A549 (cell line): ENCODE results near the gene IGSF9. TPM values are rescaled to one million over a fixed set of nuclear protein-coding genes. Genes with fewer than 3 reads are reported as not detected.

Experiments used
- ATAC-seq, 2 experiments: fragments of 200-7000 bp in 1 of 2; fragments of >200 bp in 1 of 2; cut with Nextera tagmentation in 1 of 2; cut with Tn5 transposase in 1 of 2; 3 replicates each; pipeline versions ENCODE4 v1.8.0 to v1.9.1; 2018 to 2020; ENCODE audit warnings: mild to moderate bottlenecking in 1 of 2, moderate library complexity in 1 of 2
- CTCF ChIA-PET: fragments of 300-600 bp; sonication (Branson Sonifier 250); formaldehyde crosslinking; extraction: SDS; loops from one replicate; lab custom pipeline; 2021; ENCODE audit warnings: antibody characterized with exemption, inconsistent platforms; lab: Yijun Ruan, JAX
- POLR2A ChIA-PET: fragments of 350-600 bp; formaldehyde crosslinking; extraction: SDS; loops from one replicate; lab custom pipeline; 2021; ENCODE audit warnings: antibody characterized with exemption, inconsistent platforms; lab: Yijun Ruan, JAX
- DNase-seq, 2 experiments: peaks; one replicate each; pipeline versions ENCODE4 v3.0.0 to v3.0.0-alpha.2; 2011 to 2016; ENCODE audit warnings: low read depth in 1 of 2, low spot score in 1 of 2
- FAIRE-seq: peaks from 2 replicates; lab custom pipeline; 2011; peaks lifted over from hg19 to GRCh38; lab: Jason Lieb, UNC
- H3K27ac ChIP-seq, 2 experiments: fragments of >200 bp; sonication (Bioruptor Twin); formaldehyde crosslinking; 3 replicates each; pipeline ENCODE4 v1.5.1; 2016 to 2017
- H3K4me1 ChIP-seq: fragments of >200 bp; sonication (Bioruptor Twin); formaldehyde crosslinking; 3 replicates; pipeline ENCODE4 v1.6.1; 2016
- H3K4me2 ChIP-seq: fragments of >200 bp; sonication (Bioruptor Twin); formaldehyde crosslinking; 3 replicates; pipeline ENCODE4 v1.6.1; 2016
- H3K4me3 ChIP-seq: fragments of >200 bp; sonication (Bioruptor Twin); formaldehyde crosslinking; 3 replicates; pipeline ENCODE4 v1.5.1; 2016
- H3K9me3 ChIP-seq: fragments of >200 bp; sonication (Bioruptor Twin); formaldehyde crosslinking; 3 replicates; pipeline ENCODE4 v1.6.1; 2016
- BCL3 ChIP-seq: fragments of >200 bp; sonication (Bioruptor Twin); formaldehyde crosslinking; IDR thresholded peaks from 3 replicates; pipeline ENCODE4 v1.6.1; 2016
- E2F6 ChIP-seq: IDR thresholded peaks from 2 replicates; pipeline ENCODE4 v1.6.1; 2012; ENCODE audit warnings: low read depth, borderline replicate concordance
- EHF ChIP-seq: fragments of 250-450 bp; sonication (Bioruptor Pico); IDR thresholded peaks from 2 replicates; pipeline ENCODE4 v1.5.0; 2020; ENCODE audit warnings: mild to moderate bottlenecking
- EHMT2 ChIP-seq: fragments of 200-600 bp; sonication (generic); IDR thresholded peaks from 2 replicates; pipeline ENCODE4 v1.6.1; 2016; ENCODE audit warnings: antibody characterized with exemption, low read depth, mild to moderate bottlenecking, moderate library complexity
- HEYL ChIP-seq: fragments of 250-450 bp; sonication (Bioruptor Pico); IDR thresholded peaks from 2 replicates; pipeline ENCODE4 v1.8.0; 2021; ENCODE audit warnings: mild to moderate bottlenecking, moderate library complexity
- HOXB13 ChIP-seq: fragments of 250-450 bp; sonication (Bioruptor Pico); IDR thresholded peaks from 2 replicates; pipeline ENCODE4 v1.5.0; 2020; ENCODE audit warnings: low read depth, mild to moderate bottlenecking, moderate library complexity
- JUN ChIP-seq, 2 experiments: fragments of >200 bp; sonication (Bioruptor Twin); formaldehyde crosslinking; IDR thresholded peaks; 2 replicates in 1 of 2; 3 replicates in 1 of 2; pipeline ENCODE4 v1.6.1; 2016 to 2017
- MAFK ChIP-seq: fragments of 450-650 bp; IDR thresholded peaks from 2 replicates; pipeline ENCODE4 v1.6.1; 2014; ENCODE audit not compliant: partially characterized antibody
- MAZ ChIP-seq: fragments of 150-350 bp; IDR thresholded peaks from 2 replicates; pipeline ENCODE4 v1.6.1; 2014; ENCODE audit warnings: antibody characterized with exemption, low read depth, low read length, borderline replicate concordance
- NPAS2 ChIP-seq: fragments of 250-450 bp; sonication (Bioruptor Pico); IDR thresholded peaks from 2 replicates; pipeline ENCODE4 v1.8.0; 2022; ENCODE audit warnings: mild to moderate bottlenecking, moderate library complexity, borderline replicate concordance
- PBX3 ChIP-seq: IDR thresholded peaks from 2 replicates; pipeline ENCODE4 v1.6.1; 2012
- PHF8 ChIP-seq: fragments of 200-600 bp; sonication (generic); IDR thresholded peaks from 2 replicates; pipeline ENCODE4 v1.6.1; 2016; ENCODE audit warnings: low read depth, mild to moderate bottlenecking, antibody characterized with exemption, moderate library complexity, borderline replicate concordance
- RAD21 ChIP-seq, 2 experiments: fragments of >200 bp in 1 of 2; sonication (Bioruptor Twin) in 1 of 2; formaldehyde crosslinking in 1 of 2; IDR thresholded peaks in 1 of 2; conservative IDR thresholded peaks in 1 of 2; 2 replicates in 1 of 2; 3 replicates in 1 of 2; pipeline ENCODE4 v1.6.1; 2012 to 2018; ENCODE audit warnings: inconsistent platforms in 1 of 2
- RFX5 ChIP-seq: fragments of 450-650 bp; IDR thresholded peaks from 2 replicates; pipeline ENCODE4 v1.7.1; 2014; ENCODE audit warnings: antibody characterized with exemption, mild to moderate bottlenecking, moderate library complexity
- SREBF2 ChIP-seq: fragments of 450-650 bp; IDR thresholded peaks from 2 replicates; pipeline ENCODE4 v1.6.1; 2014; ENCODE audit warnings: mild to moderate bottlenecking, moderate library complexity
- WGBS: methylation state at CpG from one replicate; pipeline ENCODE4 v1.1.6; 2017; ENCODE audit errors: missing lambda C conversion rate; 5-methylcytosine and 5-hydroxymethylcytosine counted together
- polyA plus RNA-seq, 4 experiments: library from polyadenylated mRNA; depleted of rRNA in 3 of 4; stranded (reverse); fragments of >200 nt; fragmentation: RNase III in 1 of 4; extraction: RNeasy Plus Mini Kit Qiagen cat#74134 plus additional on column Dnase treatment in 1 of 4; gene quantifications; 2 replicates in 3 of 4; 3 replicates in 1 of 4; pipeline ENCODE4 v1.2.3, GENCODE V29; 2011 to 2017

The IGSF9 gene
- polyA plus RNA-seq, 2 of the 4 experiments (the other 2 are of a cell fraction) = 0.06 to 0.54 TPM

GRCh38 chr1:159951016-159951415 is 5.6 kb upstream of the IGSF9 start:
- DNase-seq (no peak), FAIRE-seq (no peak), ATAC-seq (no peak)
- ChIA-PET POLR2A (no interaction called here), CTCF (interaction anchor here (1.1 to 12.9 kb wide), 2 partner anchors 36 to 54 kb away, joined by 4 to 124 read pairs; no protein-coding TSS in a partner anchor)
- no peak for TF ChIP-seq MAZ
- no peak for TF ChIP-seq HEYL (CRISPR knock-in tag)
- TF ChIP-seq RAD21 (conservative IDR thresholded peaks at IDR 0.05 in 1 of 2, IDR thresholded peaks at IDR 0.05 in 1 of 2) = no peak
- no peak for TF ChIP-seq EHMT2
- 8% methylated on average over 2 of the region's 2 CpGs for WGBS
- Histone ChIP-seq H3K27ac (no peak overlapping the region), H3K4me1 (peaks cover 5% of the 10 kb centered on the region; the same call in 1 of the 3 replicates), H3K4me3 (no peak overlapping the region), H3K4me2 (no peak overlapping the region), H3K9me3 (no peaks in the 10 kb centered on the region)

GRCh38 chr1:159949981-159950381 is 4.6 kb upstream of the IGSF9 start:
- no peak overlapping the region for H3K4me2 ChIP-seq
- ChIA-PET CTCF (interaction anchor here (0.6 to 12.9 kb wide), 4 partner anchors 10 to 55 kb away, joined by 3 to 124 read pairs (median 4); no protein-coding TSS in a partner anchor), POLR2A (no interaction called here)
- no peaks in the 10 kb centered on the region for H3K9me3 ChIP-seq
- TF ChIP-seq HOXB13 (CRISPR knock-in tag) (no peak), SREBF2 (no peak), E2F6 (no peak)
- ATAC-seq (no peak), FAIRE-seq (no peak), DNase-seq (no peak)
- H3K27ac ChIP-seq = no peak overlapping the region
- peaks cover 9% of the 10 kb centered on the region; the same call in 2 of the 3 replicates for H3K4me1 ChIP-seq
- no peak overlapping the region for H3K4me3 ChIP-seq
- whole genome bisulfite sequencing = 64% methylated on average over 4 of the region's 4 CpGs

- H3K4me2 ChIP-seq = no peak overlapping the region
- 62% methylated on average over 6 of the region's 6 CpGs for WGBS
Observed at GRCh38 chr1:159949123-159949522, 3.7 kb upstream of the IGSF9 start.

GRCh38 chr1:159947942-159948341 is 2.5 kb upstream of the IGSF9 start:
- Histone ChIP-seq H3K4me2 (no peak overlapping the region), H3K4me3 (no peak overlapping the region), H3K4me1 (peaks cover 5% of the 10 kb centered on the region; the same call in 1 of the 3 replicates), H3K27ac (no peak overlapping the region), H3K9me3 (no peaks in the 10 kb centered on the region)
- ChIA-PET POLR2A (no interaction called here), CTCF (interaction anchor here (2.0 to 12.9 kb wide), 2 partner anchors 57 to 77 kb away, joined by 5 to 124 read pairs; no protein-coding TSS in a partner anchor)
- ATAC-seq = no peak
- DNase-seq = no peak
- 47% methylated on average over 1 of the region's 1 CpG for WGBS
- FAIRE-seq = no peak
- TF ChIP-seq EHF (CRISPR knock-in tag) = no peak

More at GRCh38 chr1:159949123-159949522, 3.7 kb upstream of the IGSF9 start:
- peaks cover 7% of the 10 kb centered on the region; the same call in 2 of the 3 replicates for H3K4me1 ChIP-seq
- H3K27ac ChIP-seq = no peak overlapping the region
- ChIA-PET POLR2A (no interaction called here), CTCF (interaction anchor here (1.1 to 12.9 kb wide), 3 partner anchors 9 to 56 kb away, joined by 4 to 124 read pairs (median 6); no protein-coding TSS in a partner anchor)
- DNase-seq (no peak), ATAC-seq (no peak), FAIRE-seq (no peak)
- no peak for TF ChIP-seq BCL3
- no peak for TF ChIP-seq PBX3
- no peak for TF ChIP-seq NPAS2 (CRISPR knock-in tag)
- no peak for TF ChIP-seq HOXB13 (CRISPR knock-in tag)
- no peak for TF ChIP-seq JUN (IDR thresholded peaks at IDR 0.05)
- TF ChIP-seq RFX5 = no peak
- no peak for TF ChIP-seq PHF8
- no peak for TF ChIP-seq MAFK
- no peaks in the 10 kb centered on the region for H3K9me3 ChIP-seq
- no peak overlapping the region for H3K4me3 ChIP-seq
